Measurements from ENCODE around the gene RNF183. TPM values are rescaled to one million over a fixed set of nuclear protein-coding genes. Genes with fewer than 3 reads are reported as not detected.

The RNF183 gene
- polyA plus RNA-seq, 3 donors, result not detected

DNA sequence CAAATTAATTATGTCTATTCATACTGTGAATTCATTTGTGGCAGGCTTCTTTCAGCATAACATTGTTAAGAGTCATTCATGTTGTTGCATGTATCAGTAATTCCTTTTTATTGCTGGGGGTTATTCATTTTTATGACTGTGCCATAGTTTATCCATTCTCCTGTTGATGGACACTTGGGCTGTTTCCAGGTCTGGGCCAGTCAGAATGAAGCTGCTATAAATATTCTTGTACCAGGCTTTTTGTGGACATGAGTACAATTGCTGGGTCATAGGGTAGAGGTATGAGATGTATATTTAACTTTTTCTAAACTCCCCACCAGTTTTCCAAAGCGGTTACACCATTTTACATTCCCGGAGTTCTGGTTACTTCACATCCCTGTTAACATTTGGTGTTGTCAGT lies 14.1 kb downstream of the RNF183 start:
- no peaks in the 10 kb centered on the region for H4K20me1 ChIP-seq (ENCODE audit: insufficient read depth, low read length)
- H3K9ac ChIP-seq (ENCODE audit: insufficient read depth, low read length, poor library complexity, severe bottlenecking), result no peak overlapping the region
- H3K36me3 ChIP-seq (replicated peaks in 1 of 2; ENCODE audit: control insufficient read depth in 1 of 2, insufficient read depth in 2 of 2, low read length in 2 of 2), result peaks cover 95 to 99% of the 10 kb centered on the region in 2 donors
- Mint-ChIP-seq H3K27ac (no peak overlapping the region), H3K27me3 (ENCODE audit: low read depth in 3 of 3) (peaks cover 0 to 1% (median 0%) of the 10 kb centered on the region in 3 donors), H3K4me1 (no peaks in the 10 kb centered on the region), H3K36me3 (peaks cover 81 to 84% of the 10 kb centered on the region in 2 donors), H3K9me3 (no peaks in the 10 kb centered on the region), H3K4me3 (no peak overlapping the region)
- no peak overlapping the region for H3K4me2 ChIP-seq (replicated peaks; ENCODE audit: extremely low read depth, low read length, poor library complexity, severe bottlenecking)
- H3K79me2 ChIP-seq (ENCODE audit: insufficient read depth, low read length), result no peaks in the 10 kb centered on the region
- TF ChIP-seq, protein P1, sequence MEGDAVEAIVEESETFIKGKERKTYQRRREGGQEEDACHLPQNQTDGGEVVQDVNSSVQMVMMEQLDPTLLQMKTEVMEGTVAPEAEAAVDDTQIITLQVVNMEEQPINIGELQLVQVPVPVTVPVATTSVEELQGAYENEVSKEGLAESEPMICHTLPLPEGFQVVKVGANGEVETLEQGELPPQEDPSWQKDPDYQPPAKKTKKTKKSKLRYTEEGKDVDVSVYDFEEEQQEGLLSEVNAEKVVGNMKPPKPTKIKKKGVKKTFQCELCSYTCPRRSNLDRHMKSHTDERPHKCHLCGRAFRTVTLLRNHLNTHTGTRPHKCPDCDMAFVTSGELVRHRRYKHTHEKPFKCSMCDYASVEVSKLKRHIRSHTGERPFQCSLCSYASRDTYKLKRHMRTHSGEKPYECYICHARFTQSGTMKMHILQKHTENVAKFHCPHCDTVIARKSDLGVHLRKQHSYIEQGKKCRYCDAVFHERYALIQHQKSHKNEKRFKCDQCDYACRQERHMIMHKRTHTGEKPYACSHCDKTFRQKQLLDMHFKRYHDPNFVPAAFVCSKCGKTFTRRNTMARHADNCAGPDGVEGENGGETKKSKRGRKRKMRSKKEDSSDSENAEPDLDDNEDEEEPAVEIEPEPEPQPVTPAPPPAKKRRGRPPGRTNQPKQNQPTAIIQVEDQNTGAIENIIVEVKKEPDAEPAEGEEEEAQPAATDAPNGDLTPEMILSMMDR (IDR thresholded peaks at IDR 0.05), result no peak
- H3K9me3 ChIP-seq (replicated peaks in 1 of 2; ENCODE audit: control insufficient read depth in 1 of 2, insufficient read depth in 1 of 2, low read length in 2 of 2), result no peaks in the 10 kb centered on the region
- no peak overlapping the region for H3K27ac ChIP-seq (ENCODE audit: low read depth in 1 of 2, low read length in 2 of 2)
- H2AFZ ChIP-seq (ENCODE audit: insufficient read depth, low read depth, low read length, poor library complexity, severe bottlenecking), result no peak overlapping the region
- intact Hi-C loops (cut with micrococcal nuclease), result no loop called here
- DNase-seq, result no peak
- H3K4me3 ChIP-seq (replicated peaks in 1 of 3; ENCODE audit: low read depth in 2 of 3, low read length in 3 of 3), result no peak overlapping the region
- H3K4me1 ChIP-seq (ENCODE audit: control insufficient read depth in 1 of 2, insufficient read depth in 2 of 2, low read length in 2 of 2), result no peaks in the 10 kb centered on the region
- no peaks in the 10 kb centered on the region for H3K27me3 ChIP-seq (ENCODE audit: control insufficient read depth in 2 of 2, insufficient read depth in 2 of 2, low read length in 2 of 2)
- WGBS (ENCODE audit: insufficient coverage), result no CpG with 5 or more reads among the region's 2 CpGs

DNA sequence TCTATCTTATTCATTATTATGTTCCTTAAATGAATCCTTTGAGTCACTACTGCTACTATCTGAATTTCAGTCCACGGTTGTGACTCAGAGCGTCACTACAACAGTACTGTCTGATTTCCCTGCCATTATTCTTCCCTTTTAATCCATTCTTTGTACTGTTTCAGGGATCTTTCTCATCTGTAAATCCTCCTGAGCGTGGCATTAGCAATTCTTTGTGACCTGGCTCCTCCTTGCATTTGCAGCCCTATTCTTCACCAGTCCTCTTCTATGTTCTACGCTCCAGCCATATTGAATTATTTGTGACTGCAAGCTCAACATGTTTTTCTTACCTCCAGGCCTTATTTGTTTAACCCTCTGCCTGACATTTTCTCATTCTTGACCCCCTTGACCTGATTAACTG lies 21.8 kb downstream of the RNF183 start:
- no peak overlapping the region for H3K9ac ChIP-seq (ENCODE audit: insufficient read depth, low read length, poor library complexity, severe bottlenecking)
- H3K27me3 Mint-ChIP-seq (ENCODE audit: low read depth in 3 of 3), result no peaks in the 10 kb centered on the region
- no peaks in the 10 kb centered on the region for H3K9me3 Mint-ChIP-seq
- no peak overlapping the region for H3K4me2 ChIP-seq (replicated peaks; ENCODE audit: extremely low read depth, low read length, poor library complexity, severe bottlenecking)
- no peaks in the 10 kb centered on the region for H3K27me3 ChIP-seq (ENCODE audit: control insufficient read depth in 2 of 2, insufficient read depth in 2 of 2, low read length in 2 of 2)
- no peak overlapping the region for H3K27ac ChIP-seq (ENCODE audit: low read depth in 1 of 2, low read length in 2 of 2)
- peak overlapping the region in 1 of 7 donors; percentile 50 for H3K27ac Mint-ChIP-seq
- H3K36me3 ChIP-seq (replicated peaks in 1 of 2; ENCODE audit: control insufficient read depth in 1 of 2, insufficient read depth in 2 of 2, low read length in 2 of 2), result peaks cover 78 to 87% of the 10 kb centered on the region in 2 donors
- no peak overlapping the region for H2AFZ ChIP-seq (ENCODE audit: insufficient read depth, low read depth, low read length, poor library complexity, severe bottlenecking)
- no peaks in the 10 kb centered on the region for H3K9me3 ChIP-seq (replicated peaks in 1 of 2; ENCODE audit: control insufficient read depth in 1 of 2, insufficient read depth in 1 of 2, low read length in 2 of 2)
- TF ChIP-seq, protein P1 (IDR thresholded peaks at IDR 0.05), result no peak
- intact Hi-C loops (cut with micrococcal nuclease), result no loop called here
- peaks cover 4% of the 10 kb centered on the region for H3K4me1 Mint-ChIP-seq
- peaks cover 73 to 78% of the 10 kb centered on the region in 2 donors for H3K36me3 Mint-ChIP-seq
- no peak for DNase-seq
- no peaks in the 10 kb centered on the region for H4K20me1 ChIP-seq (ENCODE audit: insufficient read depth, low read length)
- H3K4me1 ChIP-seq (ENCODE audit: control insufficient read depth in 1 of 2, insufficient read depth in 2 of 2, low read length in 2 of 2), result peaks cover 3% of the 10 kb centered on the region in 2 donors
- H3K4me3 ChIP-seq (replicated peaks in 1 of 3; ENCODE audit: low read depth in 2 of 3, low read length in 3 of 3), result no peak overlapping the region
- 100% methylated on average over 3 of the region's 4 CpGs for WGBS (ENCODE audit: insufficient coverage)
- peaks cover 26% of the 10 kb centered on the region for H3K79me2 ChIP-seq (ENCODE audit: insufficient read depth, low read length)
- no peak overlapping the region for H3K4me3 Mint-ChIP-seq
